HG03025 (cell line): ENCODE measurements around the gene CREB3L2.

Experiments
- ATAC-seq: cut with Tn5 transposase; IDR thresholded peaks from one replicate; pipeline ENCODE4 v1.9.1; 2021; ENCODE audit warnings: mild to moderate bottlenecking, moderate library complexity; ENCODE audit not compliant: unreplicated experiment, low FRiP score

The CREB3L2 gene

GRCh38 chr7:137953665-137954470 is 48.0 kb downstream of the CREB3L2 start:
- ATAC-seq, result no peak

- no peak for ATAC-seq
Measured at GRCh38 chr7:137953043-137953664, 48.7 kb downstream of the CREB3L2 start.

- no peak for ATAC-seq
Measured at GRCh38 chr7:137952426-137952805, 49.5 kb downstream of the CREB3L2 start.

GRCh38 chr7:137951700-137952425 is 50.0 kb downstream of the CREB3L2 start:
- ATAC-seq, result no peak

- no peak for ATAC-seq
Measured at GRCh38 chr7:137950967-137951366, 50.9 kb downstream of the CREB3L2 start.

- ATAC-seq, result no peak
Measured at GRCh38 chr7:137950263-137950621, 51.6 kb downstream of the CREB3L2 start.

GRCh38 chr7:137949416-137950262 is 52.2 kb downstream of the CREB3L2 start:
- ATAC-seq, result no peak

- ATAC-seq, result no peak
Measured at GRCh38 chr7:137948845-137949330, 53.0 kb downstream of the CREB3L2 start.

- ATAC-seq, result no peak
Measured at GRCh38 chr7:137948083-137948844, 53.6 kb downstream of the CREB3L2 start.

- ATAC-seq, result no peak
Measured at GRCh38 chr7:137947046-137947445, 54.8 kb downstream of the CREB3L2 start.

- no peak for ATAC-seq
Measured at GRCh38 chr7:137946011-137946410, 55.9 kb downstream of the CREB3L2 start.

- ATAC-seq, result no peak
Measured at GRCh38 chr7:137944168-137944567, 57.7 kb downstream of the CREB3L2 start.

GRCh38 chr7:137943132-137943551 is 58.7 kb downstream of the CREB3L2 start:
- no peak for ATAC-seq

- no peak for ATAC-seq
Measured at GRCh38 chr7:137942484-137943115, 59.3 kb downstream of the CREB3L2 start.

- no peak for ATAC-seq
Measured at GRCh38 chr7:137940656-137941518, 61.0 kb downstream of the CREB3L2 start.

GRCh38 chr7:137940218-137940617 is 61.7 kb downstream of the CREB3L2 start:
- no peak for ATAC-seq

- no peak for ATAC-seq
Measured at GRCh38 chr7:137937202-137937560, 64.7 kb downstream of the CREB3L2 start.

- no peak for ATAC-seq
Measured at GRCh38 chr7:137936509-137937201, 65.2 kb downstream of the CREB3L2 start.
